ENCODE data around the gene TELO2. TPM values are rescaled to one million over a fixed set of nuclear protein-coding genes. Genes with fewer than 3 reads are reported as not detected.

The TELO2 gene
- total RNA-seq, 1 donor from 2014 or later, result 17.7 TPM

DNA sequence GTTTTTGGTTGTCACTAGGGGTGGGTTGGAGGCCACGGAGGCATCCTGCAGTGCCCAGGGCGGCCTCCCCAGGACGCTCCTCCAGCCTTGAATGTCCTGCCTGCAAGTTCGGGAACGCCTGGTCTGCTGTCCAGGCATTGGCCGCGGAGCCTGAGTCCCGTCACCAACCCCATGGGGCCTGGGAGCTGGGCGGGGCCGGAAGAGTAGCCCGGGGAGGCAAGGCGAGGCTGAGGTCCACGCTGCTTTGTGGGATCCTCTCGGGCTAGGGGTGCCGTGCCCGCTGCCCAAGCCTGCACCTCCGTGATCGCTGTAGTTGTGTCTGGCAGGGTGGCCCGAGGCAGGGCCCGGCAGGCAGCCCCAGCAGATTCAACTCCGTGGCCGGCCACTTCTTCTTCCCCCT is 12.8 kb downstream of the TELO2 start:
- intact Hi-C loops (cut with DNase I), result loop anchor here (5.0 kb wide), 1 partner anchor 46 kb away; no protein-coding TSS in a partner anchor
- no peak for DNase-seq (ENCODE audit: low spot score)

DNA sequence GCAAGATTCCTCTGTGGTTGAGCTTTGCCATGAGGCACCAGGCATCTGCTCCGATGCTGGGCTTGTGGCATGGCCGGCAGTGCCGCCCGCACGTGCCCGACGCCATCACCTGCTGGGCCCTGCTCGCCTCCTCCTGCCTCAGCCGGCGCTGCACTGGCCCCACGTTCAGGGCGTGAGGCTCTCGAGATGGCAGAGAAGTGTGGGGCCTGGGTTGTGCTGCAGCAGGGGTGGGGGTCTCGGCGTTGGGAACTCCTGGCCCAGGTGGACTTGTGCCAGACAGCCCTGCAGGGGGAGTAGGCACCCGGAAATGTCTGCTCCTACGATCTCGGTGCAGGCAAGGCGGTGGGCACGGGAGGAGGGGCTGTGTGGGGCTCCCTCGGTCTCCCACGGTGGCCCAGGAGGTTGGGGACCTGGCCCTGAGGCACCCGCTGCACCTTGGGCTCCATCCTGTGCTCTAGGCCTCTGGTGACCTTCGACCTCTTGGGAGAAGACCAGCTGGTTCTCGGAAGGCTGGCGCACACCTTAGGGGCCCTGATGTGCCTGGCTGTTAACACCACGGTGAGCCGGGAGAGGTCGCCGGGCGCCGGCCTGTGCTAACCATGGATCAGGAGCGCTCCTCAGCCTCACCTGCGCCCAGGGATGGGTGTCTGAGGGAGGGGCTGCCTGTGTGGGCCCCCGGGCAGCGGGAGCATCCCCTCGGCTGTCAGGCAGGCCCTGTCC is 13.5 kb downstream of the TELO2 start:
- intact Hi-C loops (cut with DNase I), result loop anchor here (5.0 kb wide), 1 partner anchor 46 kb away; no protein-coding TSS in a partner anchor
- no peak for DNase-seq (ENCODE audit: low spot score)

GRCh38 chr16:1508494-1509187 is 15.5 kb downstream of the TELO2 start:
- intact Hi-C loops (cut with DNase I), result loop anchor here (5.0 kb wide), 1 partner anchor 44 kb away; no protein-coding TSS in a partner anchor
- DNase-seq (ENCODE audit: low spot score), result no peak

DNA sequence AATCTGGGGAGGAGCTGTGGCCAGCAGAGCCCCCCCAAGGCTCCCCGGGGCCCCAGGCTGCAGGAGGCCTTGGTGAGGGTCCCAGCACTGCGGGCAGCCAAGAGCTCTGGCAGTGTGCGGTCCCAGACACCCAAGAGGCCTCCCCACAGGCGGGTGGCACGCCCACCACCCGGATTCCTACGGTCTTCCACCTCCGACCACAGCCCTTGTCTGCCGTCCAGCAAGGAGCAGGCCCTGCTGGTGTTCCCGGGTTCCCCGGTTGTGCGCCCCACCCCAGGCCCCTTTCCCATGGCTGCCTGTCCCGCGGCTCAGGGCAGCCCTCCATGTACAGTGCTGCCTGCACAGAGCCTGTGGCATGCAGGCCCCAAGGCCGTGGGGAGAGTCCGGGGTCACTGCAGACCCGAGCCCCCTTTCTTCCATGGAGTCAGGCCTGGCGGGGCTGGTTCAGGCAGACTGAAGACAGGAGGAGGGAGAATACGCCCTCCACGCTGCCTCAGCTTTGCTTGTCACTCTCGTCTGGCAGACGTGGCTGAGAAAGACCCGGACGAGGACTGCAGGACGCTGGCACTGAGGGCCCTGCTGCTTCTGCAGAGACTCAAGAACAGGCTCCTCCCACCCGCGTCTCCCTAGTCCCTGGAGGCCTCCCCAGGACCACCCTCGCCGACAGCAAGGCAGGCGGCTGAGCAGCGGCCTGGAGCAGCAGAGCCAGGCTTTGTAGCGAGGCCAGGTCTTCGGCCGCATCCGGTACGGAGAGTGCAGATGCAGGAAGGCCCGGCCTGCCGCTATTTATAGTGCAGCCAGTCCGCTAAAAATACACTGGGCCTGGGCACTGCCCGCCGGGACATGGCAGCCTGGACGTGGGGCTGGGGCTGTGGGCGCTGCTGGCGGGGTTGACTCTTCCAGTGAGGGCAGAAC is 16.4 kb downstream of the TELO2 start:
- intact Hi-C loops (cut with DNase I), result loop anchor here (2.0 to 5.0 kb wide), 2 partner anchors 23 to 43 kb away; partner anchors contain the start of gene TMEM204

GRCh38 chr16:1510272-1510671 is 17.1 kb downstream of the TELO2 start:
- DNase-seq (ENCODE audit: low spot score), result no peak
- intact Hi-C loops (cut with DNase I), result loop anchor here (2.0 kb wide), 1 partner anchor 23 kb away; the partner anchor contains the start of gene TMEM204

More for the DNA sequence above, 16.4 kb downstream of the TELO2 start:
- peak; percentile 90 for DNase-seq (ENCODE audit: low spot score)

DNA sequence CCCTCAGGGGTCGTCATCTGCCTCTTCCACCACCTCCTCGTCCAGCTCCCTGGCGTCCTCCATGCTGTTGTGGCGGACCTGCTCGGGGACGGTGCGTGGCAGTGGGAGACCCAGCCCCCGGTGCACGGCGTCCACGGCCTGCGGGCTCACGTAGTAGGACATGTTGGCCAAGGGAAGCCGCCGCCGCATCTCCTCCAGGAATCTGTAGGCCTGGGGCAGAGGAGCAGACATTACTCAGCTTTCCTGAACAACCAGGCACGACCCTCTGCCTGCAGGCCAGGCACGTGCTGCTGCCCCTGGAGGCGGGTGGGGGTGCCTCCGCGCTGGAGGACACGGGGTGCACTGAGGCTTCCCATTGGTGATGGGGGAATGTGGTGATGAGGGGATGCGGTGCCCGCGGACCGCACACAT is 17.8 kb downstream of the TELO2 start:
- DNase-seq (ENCODE audit: low spot score), result no peak
- intact Hi-C loops (cut with DNase I), result loop anchor here (2.0 kb wide), 1 partner anchor 22 kb away; the partner anchor contains the start of gene TMEM204

- DNase-seq (ENCODE audit: low spot score), result no peak
- intact Hi-C loops (cut with DNase I), result loop anchor here (2.0 kb wide), 1 partner anchor 21 kb away; the partner anchor contains the start of gene TMEM204
Observed at GRCh38 chr16:1511662-1512569, 18.8 kb downstream of the TELO2 start.

- intact Hi-C loops (cut with DNase I), result no loop called here
- no peak for DNase-seq (ENCODE audit: low spot score)
Observed at GRCh38 chr16:1512774-1513173, 19.6 kb downstream of the TELO2 start.

- DNase-seq (ENCODE audit: low spot score), result no peak
- intact Hi-C loops (cut with DNase I), result no loop called here
Observed at GRCh38 chr16:1514507-1514906, 21.3 kb downstream of the TELO2 start.

DNA sequence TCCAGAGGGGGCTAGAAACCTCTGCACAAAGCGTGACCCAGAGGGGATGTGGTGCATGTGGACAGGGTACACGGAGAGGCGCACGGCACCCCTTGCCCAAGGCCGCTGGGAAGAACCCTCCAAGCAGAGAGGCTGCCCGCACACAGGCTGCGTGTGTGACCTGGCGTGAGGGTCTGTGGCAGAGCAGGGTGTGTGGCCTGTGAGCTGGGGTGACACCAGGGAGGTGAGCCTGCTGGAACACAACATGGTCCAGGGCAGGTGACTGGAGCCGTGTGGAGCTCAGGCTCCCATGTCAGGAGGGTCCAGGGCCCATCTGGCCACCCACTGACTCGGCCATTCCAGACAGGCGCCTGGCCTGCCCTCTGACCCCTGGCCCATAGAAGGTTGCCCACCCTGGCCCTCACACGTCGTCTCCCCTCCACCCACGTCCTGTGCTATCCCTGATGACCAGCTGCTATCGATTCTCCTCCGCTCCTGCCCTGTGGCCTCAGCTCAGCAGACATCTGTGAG is 25.5 kb downstream of the TELO2 start:
- DNase-seq (ENCODE audit: low spot score), result no peak
- intact Hi-C loops (cut with DNase I), result no loop called here

GRCh38 chr16:1519831-1520230 is 26.7 kb downstream of the TELO2 start:
- no peak for DNase-seq (ENCODE audit: low spot score)
- intact Hi-C loops (cut with DNase I), result no loop called here

GRCh38 chr16:1520461-1520860 is 27.3 kb downstream of the TELO2 start:
- no peak for DNase-seq (ENCODE audit: low spot score)

DNA sequence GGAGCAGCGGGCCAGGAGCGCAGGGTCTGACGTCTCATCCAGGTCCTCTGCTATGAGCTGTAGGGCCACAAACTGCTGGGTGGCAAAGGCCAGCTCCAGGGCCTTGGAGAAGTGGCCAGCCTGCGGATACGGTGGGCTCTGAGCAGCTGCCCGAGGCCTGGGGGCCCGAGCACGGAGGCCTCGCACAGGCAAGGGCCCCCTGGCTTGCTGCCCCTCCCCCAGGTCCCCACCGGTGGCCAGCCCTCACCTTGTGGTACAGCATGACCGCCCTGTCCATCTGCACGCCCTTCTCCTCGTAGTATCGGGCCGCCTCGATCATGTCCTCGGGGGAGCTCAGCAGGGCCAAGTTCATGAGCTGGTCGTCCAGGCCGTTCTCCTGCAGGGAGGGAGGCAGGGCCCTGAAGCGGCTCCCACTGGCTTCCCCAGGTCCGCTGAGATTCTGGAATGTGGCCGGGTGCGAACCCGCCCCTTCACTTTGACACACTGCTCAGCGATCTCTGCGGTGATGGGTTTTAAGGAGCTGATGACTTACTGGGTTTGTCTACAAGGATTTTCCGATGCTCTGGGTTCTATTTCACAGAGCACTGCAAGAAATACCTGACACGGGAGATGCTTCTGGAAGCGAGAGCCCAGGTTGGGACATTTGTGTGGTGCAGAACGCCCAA is 30.6 kb downstream of the TELO2 start:
- intact Hi-C loops (cut with DNase I), result no loop called here
- no peak for DNase-seq (ENCODE audit: low spot score)

More at GRCh38 chr16:1520461-1520860, 27.3 kb downstream of the TELO2 start:
- intact Hi-C loops (cut with DNase I), result no loop called here

DNA sequence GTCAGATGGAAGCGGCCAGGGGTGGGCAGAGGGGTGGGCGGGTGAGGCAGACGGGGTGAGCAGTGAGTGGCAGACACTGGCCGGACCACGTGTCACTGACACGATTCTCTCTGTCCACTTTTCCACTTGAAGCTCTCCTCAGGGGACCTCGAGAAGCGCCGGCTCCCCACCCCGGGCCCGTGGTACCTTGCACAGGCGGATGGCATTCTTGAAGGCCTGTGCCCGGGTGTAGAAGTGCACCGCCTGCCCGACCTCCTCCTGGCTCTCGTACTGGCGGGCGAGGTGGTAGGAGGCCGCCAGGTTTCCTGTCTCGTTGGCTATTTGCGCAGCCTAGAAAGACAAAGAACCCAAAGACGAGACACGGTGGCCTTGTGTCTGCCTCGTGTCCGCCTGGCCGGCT is 31.2 kb downstream of the TELO2 start:
- intact Hi-C loops (cut with DNase I), result no loop called here

DNA sequence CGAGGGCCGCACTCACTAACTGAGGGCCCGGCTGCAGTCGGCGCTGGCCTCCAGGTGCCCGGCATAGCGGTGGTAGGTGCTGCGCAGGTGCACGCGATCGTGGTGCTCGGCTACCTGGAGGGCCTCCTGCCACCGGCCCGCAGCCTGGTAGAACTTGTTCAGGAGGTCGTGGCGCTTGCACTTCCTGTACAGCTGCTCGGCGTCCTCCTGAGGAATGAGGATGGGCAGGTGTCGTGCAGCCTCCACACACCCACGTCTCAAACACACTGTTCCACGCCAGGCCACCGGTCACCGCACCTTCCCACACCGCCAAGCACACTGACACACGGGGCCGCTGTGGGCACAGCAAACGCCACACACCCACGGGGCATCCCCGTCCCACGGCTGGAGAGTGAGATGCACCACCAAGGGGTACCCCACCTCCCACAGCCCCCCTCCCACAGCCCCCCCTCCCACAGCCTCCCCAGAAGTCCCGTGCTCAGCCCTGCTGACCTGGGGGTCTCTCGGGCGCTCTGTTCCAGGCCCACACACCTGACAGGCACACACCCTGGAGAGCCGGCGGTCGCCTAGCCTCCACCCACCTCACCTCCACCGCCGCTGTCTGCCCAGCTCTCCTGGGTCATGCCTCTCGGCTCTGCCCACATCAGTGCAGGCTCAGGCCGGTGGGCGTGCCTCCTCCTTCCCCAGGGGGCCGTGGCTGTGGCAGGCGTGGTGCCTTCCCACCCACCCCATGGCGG is 32.9 kb downstream of the TELO2 start:
- DNase-seq (ENCODE audit: low spot score), result no peak
- intact Hi-C loops (cut with DNase I), result no loop called here

More for the DNA sequence above, 31.2 kb downstream of the TELO2 start:
- no peak for DNase-seq (ENCODE audit: low spot score)

DNA sequence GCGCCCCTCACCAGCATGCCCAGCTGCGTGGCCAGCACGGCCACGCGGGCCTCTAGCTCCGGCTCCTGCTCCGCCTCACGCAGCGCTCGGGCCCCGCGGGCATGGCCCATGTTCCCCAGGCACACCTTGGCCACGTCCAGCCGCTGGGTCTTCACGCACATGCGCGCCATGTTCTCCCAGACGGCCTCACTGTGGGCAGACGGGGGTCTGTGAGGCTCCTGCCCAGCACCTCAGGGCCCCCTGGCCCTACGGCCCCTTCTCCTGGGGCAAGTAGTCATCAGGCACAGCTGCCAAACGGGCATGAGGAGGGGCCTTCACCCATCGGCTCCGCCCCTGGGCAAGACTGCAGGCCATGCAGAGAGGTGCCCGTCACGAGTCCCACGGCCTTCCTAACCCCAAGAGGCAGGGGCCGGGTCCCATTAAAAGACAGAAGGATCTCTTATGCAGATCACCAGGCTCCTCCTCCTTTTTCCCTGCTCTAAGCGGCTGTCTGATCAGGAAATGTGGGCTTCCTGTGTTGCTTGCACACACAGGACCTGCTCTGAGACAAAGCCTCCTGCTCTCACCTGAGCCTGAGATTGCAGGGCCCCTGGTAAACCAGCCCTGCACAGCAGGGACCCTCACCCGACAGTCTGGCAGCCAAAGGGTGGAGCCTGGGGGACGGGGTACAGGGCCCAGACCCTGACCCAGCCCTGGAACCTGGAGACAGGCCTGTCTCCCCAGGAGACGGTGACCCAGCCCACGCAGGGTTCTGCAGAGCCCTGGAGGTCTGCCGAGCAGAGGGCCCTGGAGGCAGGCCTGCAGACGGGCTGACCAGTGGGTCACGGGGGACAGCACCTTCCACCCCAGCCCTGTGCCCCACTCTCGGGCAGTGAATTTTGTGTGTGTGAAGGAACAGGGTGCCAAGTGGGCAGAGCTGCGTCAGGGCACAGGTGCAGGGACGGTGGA is 33.7 kb downstream of the TELO2 start:
- intact Hi-C loops (cut with DNase I), result no loop called here
- DNase-seq (ENCODE audit: low spot score), result no peak
